Activated CD8-positive, alpha-beta memory T cell treated with anti-CD3 and anti-CD28 coated beads, Interleukin-2, amount 50 U/mL, for 24 hours (primary cell): ENCODE data around the gene SCGB3A2.

ENCODE experiments used
- DNase-seq: peaks from one replicate; pipeline ENCODE4 v3.0.0-alpha.2; 2020; ENCODE audit errors: extremely low read depth

Gene SCGB3A2

GRCh38 chr5:147878066-147878759, at the start of gene SCGB3A2:
Gene SCGB3A2, plus strand, starts transcription at chr5:147878711. Its CDS starts 93 bp downstream, at chr5:147878804.
- DNase-seq, result no peak

DNA sequence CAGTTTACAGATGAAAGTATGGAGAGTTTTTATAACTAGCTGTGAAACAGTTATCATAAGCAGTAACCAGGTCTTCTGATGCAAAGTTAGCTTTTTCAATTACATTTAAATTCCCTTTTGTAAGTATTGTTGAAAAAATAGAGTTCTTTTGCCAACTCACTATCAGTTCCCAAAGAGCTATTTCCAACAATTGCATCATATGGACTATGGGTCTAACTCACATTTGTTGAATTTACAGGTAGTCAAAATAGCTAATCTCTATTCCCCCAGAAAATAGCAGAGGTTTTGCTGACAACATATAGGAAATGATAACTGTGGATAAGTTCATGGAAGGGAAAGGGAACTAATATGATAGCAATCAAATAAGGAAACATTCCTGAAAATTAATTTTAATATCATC, 48.5 kb upstream of the SCGB3A2 start:
- DNase-seq, result no peak

- DNase-seq, result no peak
Measured at GRCh38 chr5:147831465-147831864, 47.0 kb upstream of the SCGB3A2 start, which contains the start of gene SPINK1. Gene SPINK1, minus strand, starts transcription at chr5:147831671. Its CDS starts 94 bp downstream, at chr5:147831577.

DNA sequence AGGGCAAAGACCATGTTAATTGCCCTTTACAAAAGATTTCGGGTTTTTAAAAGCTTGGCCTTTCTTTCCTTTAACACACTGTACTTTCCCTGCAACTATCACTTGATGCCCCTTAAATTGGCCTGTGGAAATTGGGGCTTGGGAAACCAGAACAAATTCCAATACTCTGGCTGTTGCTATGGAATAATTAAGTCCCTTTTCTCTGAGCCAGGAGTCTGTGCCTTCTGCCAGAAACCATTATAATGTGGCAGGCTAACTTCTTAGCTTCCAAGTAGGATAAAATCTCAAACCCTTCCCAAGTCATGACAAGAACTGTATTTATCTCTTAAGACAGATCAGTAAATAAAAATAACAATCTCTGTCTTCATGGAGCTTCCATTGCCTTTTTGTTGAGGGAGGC, 46.0 kb upstream of the SCGB3A2 start:
- DNase-seq, result no peak

DNA sequence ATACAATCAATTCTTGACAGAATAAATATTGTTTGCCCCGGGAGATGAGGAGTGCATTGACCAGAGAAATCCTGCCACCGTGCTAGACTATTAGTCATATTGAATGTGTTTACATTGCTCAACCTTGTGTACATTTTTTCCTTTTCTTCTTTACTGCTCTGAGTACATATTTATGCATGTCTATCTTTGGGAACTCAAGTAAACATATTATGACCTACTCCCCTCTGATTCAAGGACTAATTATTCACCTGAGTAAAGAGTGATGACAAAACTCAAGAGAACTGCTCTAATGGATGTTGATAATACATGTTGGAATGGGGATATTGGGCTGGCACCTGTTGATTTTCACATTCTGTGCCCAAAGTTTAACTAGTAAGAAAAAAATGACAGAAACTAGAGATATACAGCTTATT, 43.1 kb upstream of the SCGB3A2 start:
- no peak for DNase-seq

GRCh38 chr5:147836439-147836838, 42.1 kb upstream of the SCGB3A2 start:
- DNase-seq, result no peak

DNA sequence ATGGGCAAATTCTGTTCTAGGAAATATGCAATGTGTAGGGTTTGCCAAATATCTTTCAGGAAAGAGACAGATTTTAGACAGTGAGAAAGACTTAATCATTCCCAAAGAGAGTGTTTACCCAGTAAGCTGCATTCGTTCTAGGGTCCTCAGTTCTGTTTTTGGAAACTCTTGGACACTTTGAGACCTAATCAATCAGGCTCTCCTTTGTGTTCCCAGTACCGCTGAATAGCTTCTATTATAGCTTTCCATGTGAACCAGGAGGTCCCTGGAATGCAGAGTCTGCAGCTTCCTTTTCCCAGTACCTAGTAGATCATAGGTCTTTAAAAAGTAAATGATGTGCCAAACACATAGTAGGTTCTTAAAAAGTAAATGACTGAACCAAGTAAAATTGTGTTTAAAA, 35.6 kb upstream of the SCGB3A2 start:
- no peak for DNase-seq

DNA sequence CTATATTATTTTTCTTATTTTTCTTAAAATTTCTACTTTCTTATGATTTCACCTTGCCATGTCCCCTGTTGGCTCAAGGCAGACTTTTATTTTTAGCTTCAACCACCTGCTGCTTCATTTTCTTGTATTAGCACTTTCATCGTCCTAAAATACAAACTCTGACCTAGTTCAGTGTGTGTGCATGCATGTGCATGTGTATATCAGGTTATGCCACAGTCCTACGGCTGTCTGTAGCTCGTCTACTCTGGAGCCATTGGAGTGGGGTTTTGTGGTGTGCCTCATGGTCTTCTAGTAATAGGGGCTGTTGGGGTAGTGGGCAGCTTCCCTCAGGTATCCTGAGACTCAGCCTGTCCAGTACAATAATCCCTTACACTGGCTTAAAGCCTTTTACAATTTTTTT, 33.7 kb upstream of the SCGB3A2 start:
- no peak for DNase-seq

DNA sequence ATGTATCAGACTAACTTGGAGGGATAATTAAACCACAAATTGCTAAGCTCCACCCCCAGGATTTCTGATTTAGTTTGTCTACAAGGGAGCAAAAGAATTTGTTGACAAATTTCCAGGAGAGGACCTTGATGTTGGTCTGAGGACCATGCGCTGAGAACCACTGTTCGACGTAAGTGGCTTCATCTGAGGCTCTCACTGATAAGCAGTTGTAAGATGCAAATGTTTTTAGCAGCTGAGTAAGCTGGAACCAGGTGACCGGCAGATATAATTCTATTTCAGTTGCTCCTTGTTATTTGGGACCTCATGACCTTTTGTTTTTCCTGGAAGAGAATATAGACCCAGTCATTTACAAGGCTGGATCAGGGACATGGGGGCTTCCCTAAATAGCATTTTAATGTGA, 32.9 kb upstream of the SCGB3A2 start:
- DNase-seq, result no peak

DNA sequence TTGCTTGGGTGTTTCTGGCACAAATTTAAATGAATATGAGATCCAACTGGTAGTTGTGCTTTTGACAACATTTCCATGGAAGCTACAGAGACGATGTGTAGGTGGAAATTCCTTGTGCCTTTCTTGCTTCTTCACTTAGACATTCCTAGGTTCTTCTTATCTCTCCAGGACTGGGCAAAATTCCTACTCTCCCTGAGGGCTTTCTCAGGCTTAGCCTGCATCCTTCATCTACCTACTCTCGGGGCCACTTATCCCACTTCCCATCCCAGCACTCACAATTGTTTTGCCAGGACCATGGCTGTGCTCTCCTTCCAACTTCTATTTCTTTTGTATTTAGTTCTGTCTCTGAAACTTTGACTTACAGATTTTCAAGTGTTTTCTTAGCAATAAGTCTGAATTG, 29.3 kb upstream of the SCGB3A2 start:
- no peak for DNase-seq

DNA sequence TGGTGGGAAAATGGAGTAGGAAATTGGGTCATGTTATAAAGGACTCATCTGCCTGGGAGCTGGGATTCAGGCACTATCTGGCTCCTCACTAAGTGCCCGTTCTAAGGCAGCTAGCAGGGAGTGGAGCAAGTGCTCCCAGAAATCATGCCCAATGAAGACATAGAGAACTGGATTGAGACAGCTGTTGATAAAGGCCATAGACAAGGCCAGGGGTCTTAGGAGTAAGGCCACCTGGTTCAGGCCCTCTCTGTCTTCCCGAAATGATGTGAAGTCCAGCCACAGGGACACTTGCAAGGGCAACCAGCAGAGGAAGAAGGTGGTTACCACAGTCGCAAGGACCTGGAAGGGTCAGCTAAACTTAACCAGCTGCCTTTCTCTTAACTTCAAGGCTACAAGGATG, 26.9 kb upstream of the SCGB3A2 start:
- DNase-seq, result no peak

DNA sequence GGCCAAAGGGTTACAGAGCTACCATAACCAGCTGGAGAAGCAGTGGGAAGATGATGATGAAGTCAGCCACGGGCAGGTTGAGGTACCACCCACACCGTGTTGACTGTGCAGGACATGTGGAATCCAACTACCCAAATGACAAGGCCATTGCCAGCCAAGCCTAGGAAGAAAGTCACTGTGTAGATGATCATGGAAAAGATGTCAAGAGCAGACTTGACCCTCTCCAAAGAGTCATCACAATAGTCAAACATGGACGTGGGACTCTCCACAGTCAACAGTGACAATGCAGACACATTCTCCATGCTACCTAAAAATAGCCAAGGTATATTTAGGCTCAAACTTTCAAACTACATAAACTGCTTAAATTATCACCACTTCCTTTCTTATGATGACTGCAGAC, 26.1 kb upstream of the SCGB3A2 start:
- DNase-seq, result no peak

- no peak for DNase-seq
Measured at GRCh38 chr5:147853372-147853987, 25.0 kb upstream of the SCGB3A2 start.

DNA sequence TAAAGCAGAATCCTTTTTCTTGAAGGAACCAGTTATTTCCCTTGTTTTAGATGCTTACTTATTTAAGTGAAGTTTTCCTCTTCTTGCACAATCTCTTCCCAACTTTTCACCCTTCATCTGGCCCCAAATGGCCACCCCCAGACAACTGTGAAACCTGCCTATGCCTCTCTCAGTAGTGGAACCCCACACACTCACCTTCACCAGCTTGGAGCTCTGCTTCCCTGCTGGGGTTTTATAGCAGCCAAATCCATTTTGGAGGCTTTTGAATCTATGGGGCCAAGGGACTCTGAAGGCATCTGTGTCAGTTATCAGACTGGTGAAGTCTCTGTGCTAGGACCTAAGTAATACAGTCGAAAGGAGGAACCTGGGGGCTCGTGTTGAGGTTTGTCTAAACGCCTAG, 24.2 kb upstream of the SCGB3A2 start:
- no peak for DNase-seq

GRCh38 chr5:147854894-147855773, 23.4 kb upstream of the SCGB3A2 start:
- no peak for DNase-seq

DNA sequence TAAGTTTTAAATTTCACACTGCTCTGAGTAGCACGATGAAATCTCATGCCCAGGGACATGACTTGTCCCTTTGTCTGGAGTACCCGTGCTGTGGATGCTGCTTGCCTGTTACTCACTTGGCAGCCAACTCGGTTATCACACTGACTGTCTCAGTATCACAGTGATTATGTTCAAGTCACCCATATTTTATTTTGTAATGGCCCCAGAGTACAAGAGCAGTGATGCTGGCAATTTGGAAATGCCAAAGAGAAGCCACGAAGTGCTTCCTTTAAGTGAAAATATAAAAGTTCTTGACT, 22.8 kb upstream of the SCGB3A2 start:
- DNase-seq, result no peak

DNA sequence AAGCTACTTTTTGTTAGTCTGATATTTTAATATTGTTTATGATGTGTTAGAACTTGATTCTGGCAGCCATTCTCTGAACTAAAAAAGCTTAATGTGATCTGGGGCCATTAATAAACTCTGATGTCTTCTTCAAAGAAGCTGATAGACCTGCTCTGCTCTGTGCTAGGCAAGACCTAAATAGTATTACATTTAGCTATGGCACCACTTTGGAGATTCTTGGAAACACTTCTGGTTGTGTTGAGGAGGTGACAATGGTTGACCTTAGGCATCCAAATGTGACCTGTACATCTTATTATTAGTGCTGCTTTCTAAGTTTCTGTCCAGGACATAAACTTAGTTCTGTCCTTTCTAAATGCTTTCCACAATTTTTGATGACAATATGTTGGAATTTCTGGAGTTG, 21.7 kb upstream of the SCGB3A2 start:
- no peak for DNase-seq

DNA sequence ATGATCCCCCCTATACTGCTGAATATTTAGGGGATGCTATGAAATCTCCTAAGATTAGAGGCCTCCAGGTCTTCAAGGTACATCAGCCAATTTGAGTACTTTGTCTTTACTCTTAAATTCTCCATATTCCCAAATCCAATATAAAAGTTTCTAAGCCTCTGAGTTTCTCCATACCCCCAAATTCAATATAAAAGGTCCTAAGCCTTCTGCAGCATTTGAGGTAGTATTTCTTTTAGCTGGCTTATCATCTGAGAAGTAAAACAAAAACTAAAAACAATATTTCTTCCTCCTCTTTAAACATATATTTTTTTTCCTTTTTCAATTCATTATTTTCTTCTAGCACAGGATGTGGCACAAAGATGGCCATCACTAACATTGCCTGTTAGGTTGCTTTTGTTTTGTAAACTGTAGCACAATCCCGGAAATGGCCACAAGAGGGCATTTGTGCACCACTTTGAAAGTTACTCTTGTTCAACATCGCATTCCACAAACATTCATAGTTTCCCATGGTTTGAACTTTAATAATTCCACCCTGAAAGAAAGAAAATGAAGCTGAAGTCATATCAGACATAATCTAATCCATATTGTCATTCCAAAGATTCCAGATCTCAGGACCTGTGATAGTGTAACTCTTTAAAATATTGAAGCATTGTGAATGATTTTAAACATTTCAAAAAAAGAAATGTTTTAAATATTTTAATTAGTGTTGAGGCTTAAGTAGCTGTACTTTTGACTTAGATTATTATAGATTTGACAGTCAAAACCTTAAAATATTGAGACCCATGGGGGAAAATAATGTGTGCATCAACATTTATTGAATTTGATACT, 21.0 kb upstream of the SCGB3A2 start:
- no peak for DNase-seq

- no peak for DNase-seq
Measured at GRCh38 chr5:147858565-147858964, 19.9 kb upstream of the SCGB3A2 start.

GRCh38 chr5:147859962-147860640, 18.4 kb upstream of the SCGB3A2 start:
- DNase-seq, result no peak

DNA sequence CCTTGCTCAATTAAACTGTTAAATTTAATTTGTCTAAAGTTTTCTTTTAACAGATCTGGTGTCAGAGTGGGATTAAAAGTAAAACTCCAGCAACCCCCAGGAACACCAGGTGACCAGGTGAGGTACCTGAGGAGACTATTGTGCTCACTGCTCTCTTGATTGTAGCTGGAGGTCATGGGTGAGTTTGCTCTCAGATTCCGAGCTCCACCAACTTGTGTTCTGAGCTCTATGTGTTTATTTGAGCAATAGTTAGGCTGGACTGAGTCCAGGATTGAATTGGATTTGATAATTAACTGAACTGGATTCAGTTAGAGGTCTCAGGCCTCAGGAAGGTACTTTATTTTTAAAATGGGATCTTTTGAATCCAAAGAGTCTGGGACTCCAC, 17.9 kb upstream of the SCGB3A2 start:
- DNase-seq, result no peak
